T-cell (primary cell): ENCODE data around the gene SLC22A23. TPM values are rescaled to one million over a fixed set of nuclear protein-coding genes. Genes with fewer than 3 reads are reported as not detected.

Experiments
- ATAC-seq, 4 experiments: fragments of 200-7000 bp in 3 of 4; fragments of 150-1000 bp in 1 of 4; cut with Tn5 transposase; replicated peaks in 1 of 4; 1 replicate in 3 of 4; 2 replicates in 1 of 4; pipeline ENCODE4 v1.10.0; 2021; ENCODE audit warnings: moderate library complexity in 3 of 4, mild to moderate bottlenecking in 2 of 4, moderate number of reproducible peaks in 1 of 4
- CTCF ChIA-PET, 2 donors: fragments of 300-600 bp; sonication (Branson Sonifier 250); formaldehyde crosslinking; loops; one replicate each; lab custom pipeline; 2022; ENCODE audit warnings: antibody characterized with exemption in 2 of 2; lab: Charles Lee
- POLR2A ChIA-PET, 2 donors: fragments of 300-600 bp; sonication (Branson Sonifier 250); formaldehyde crosslinking; loops; one replicate each; lab custom pipeline; 2022; ENCODE audit warnings: antibody characterized with exemption in 2 of 2; lab: Charles Lee
- DNase-seq, 35 experiments: peaks; one replicate each; pipeline versions ENCODE4 v3.0.0 to v3.0.0-alpha.2; 2013 to 2023
- H3K27ac ChIP-seq: one replicate; pipeline ENCODE4 v1.5.1; 2013; ENCODE audit warnings: low read length
- H3K27me3 ChIP-seq, 2 experiments: replicated peaks in 1 of 2; 1 replicate in 1 of 2; 2 replicates in 1 of 2; pipeline versions ENCODE4 v1.6.1 to v1.7.0; 2013; ENCODE audit warnings: low read length in 1 of 2, mixed read lengths in 1 of 2; ENCODE audit not compliant: control insufficient read depth in 2 of 2, insufficient read depth in 2 of 2; ENCODE audit errors: extremely low read depth in 1 of 2
- H3K36me3 ChIP-seq, 2 donors: 1 replicate in 1 of 2; 2 replicates in 1 of 2; pipeline versions ENCODE4 v1.6.1 to v1.7.0; 2013; ENCODE audit warnings: low read length in 1 of 2; ENCODE audit not compliant: control insufficient read depth in 2 of 2, insufficient read depth in 1 of 2; ENCODE audit errors: extremely low read depth in 1 of 2
- H3K4me1 ChIP-seq, 2 experiments: 1 replicate in 1 of 2; 2 replicates in 1 of 2; pipeline versions ENCODE4 v1.6.1 to v1.7.0; 2013; ENCODE audit warnings: low read length in 2 of 2, mixed read lengths in 1 of 2; ENCODE audit not compliant: insufficient read depth in 2 of 2, control insufficient read depth in 1 of 2; ENCODE audit errors: extremely low read depth in 1 of 2
- H3K4me3 ChIP-seq, 2 donors: 1 replicate in 1 of 2; 2 replicates in 1 of 2; pipeline versions ENCODE4 v1.5.1 to v1.7.0; 2013; ENCODE audit warnings: mild to moderate bottlenecking in 2 of 2, low read length in 1 of 2, moderate library complexity in 1 of 2; ENCODE audit not compliant: control insufficient read depth in 1 of 2; ENCODE audit errors: extremely low read depth in 1 of 2
- H3K9me3 ChIP-seq: 2 replicates; pipeline ENCODE4 v1.7.0; 2013
- H3K27ac Mint-ChIP-seq, 2 donors: one replicate each; pipeline ENCODE4 v1.8.0; 2020 to 2021; ENCODE audit warnings: mild to moderate bottlenecking in 2 of 2, mixed read lengths in 2 of 2
- H3K27me3 Mint-ChIP-seq, 2 donors: one replicate each; pipeline ENCODE4 v1.8.0; 2021 to 2022; ENCODE audit warnings: mixed read lengths in 2 of 2
- H3K36me3 Mint-ChIP-seq: one replicate; pipeline ENCODE4 v1.8.0; 2021; ENCODE audit warnings: mixed read lengths
- H3K4me1 Mint-ChIP-seq, 3 donors: one replicate each; pipeline ENCODE4 v1.8.0; 2020 to 2022; ENCODE audit warnings: mixed read lengths in 3 of 3, mild to moderate bottlenecking in 1 of 3
- H3K4me3 Mint-ChIP-seq, 3 donors: one replicate each; pipeline ENCODE4 v1.8.0; 2020 to 2022; ENCODE audit warnings: mild to moderate bottlenecking in 3 of 3, mixed read lengths in 3 of 3, moderate library complexity in 3 of 3
- H3K9me3 Mint-ChIP-seq, 3 donors: one replicate each; pipeline ENCODE4 v1.8.0; 2020 to 2022; ENCODE audit warnings: mixed read lengths in 3 of 3
- whole genome bisulfite sequencing: methylation state at CpG from one replicate; pipeline ENCODE4 v1.1.5; 2013; ENCODE audit warnings: missing lambda C conversion rate; ENCODE audit not compliant: insufficient coverage; 5-methylcytosine and 5-hydroxymethylcytosine counted together
- total RNA-seq, 35 experiments: library from RNA in 6 of 35; stranded (reverse) in 6 of 35; fragments of 120-200 nt in 1 of 35; gene quantifications; one replicate each; pipeline versions ENCODE4 v1.2.1 to v1.2.4 and lab custom pipeline; 2013 to 2026

Gene SLC22A23
- total RNA-seq, 5 donors from 2014 or later (not counting 1 experiment from before 2014, with no cell fraction given): 6.2 to 14.8 (median 12.1) TPM

- H3K4me1 ChIP-seq: peaks cover 2 to 14% of the 10 kb centered on the region in 2 experiments
- H3K27ac Mint-ChIP-seq: no peak overlapping the region
- H3K27me3 ChIP-seq: no peaks in the 10 kb centered on the region
- H3K27me3 Mint-ChIP-seq: no peaks in the 10 kb centered on the region
- ChIA-PET POLR2A (interaction anchor here in 1 of 2 donors (0.6 kb wide), 1 partner anchor 255 kb away, joined by 5 read pairs; no protein-coding TSS in a partner anchor), CTCF (interaction anchor here in 1 of 2 donors (0.8 kb wide), 1 partner anchor 20 kb away, joined by 3 read pairs; no protein-coding TSS in a partner anchor)
- DNase-seq: no peak
- H3K27ac ChIP-seq: no peak overlapping the region
- H3K9me3 Mint-ChIP-seq: no peaks in the 10 kb centered on the region
- H3K4me1 Mint-ChIP-seq: peaks cover 15 to 21% (median 19%) of the 10 kb centered on the region in 3 donors
- peaks cover 12% of the 10 kb centered on the region for H3K36me3 Mint-ChIP-seq
- no peaks in the 10 kb centered on the region for H3K9me3 ChIP-seq
- WGBS: 85% methylated on average over 3 of the region's 8 CpGs
- ATAC-seq: no peak
- H3K4me3 ChIP-seq: no peak overlapping the region
- H3K4me3 Mint-ChIP-seq: no peak overlapping the region
- no peaks in the 10 kb centered on the region for H3K36me3 ChIP-seq
Observed at GRCh38 chr6:3415490-3415889, 41.4 kb downstream of the SLC22A23 start.

- Mint-ChIP-seq H3K9me3 (no peaks in the 10 kb centered on the region), H3K36me3 (peaks cover 12% of the 10 kb centered on the region), H3K4me1 (peaks cover 15 to 21% (median 19%) of the 10 kb centered on the region in 3 donors), H3K27ac (no peak overlapping the region), H3K27me3 (no peaks in the 10 kb centered on the region), H3K4me3 (no peak overlapping the region)
- Histone ChIP-seq H3K27ac (no peak overlapping the region), H3K36me3 (no peaks in the 10 kb centered on the region), H3K4me3 (no peak overlapping the region), H3K9me3 (no peaks in the 10 kb centered on the region), H3K27me3 (no peaks in the 10 kb centered on the region), H3K4me1 (peaks cover 2 to 14% of the 10 kb centered on the region in 2 experiments)
- WGBS: 76% methylated on average over 3 of the region's 5 CpGs
- POLR2A ChIA-PET: interaction anchor here (0.6 kb wide), 2 partner anchors 40 to 254 kb away, joined by 5 to 10 read pairs; no protein-coding TSS in a partner anchor
- no peak for ATAC-seq
- no peak for DNase-seq
- CTCF ChIA-PET: interaction anchor here (0.5 to 0.8 kb wide), 6 partner anchors 20 to 597 kb away, joined by 3 to 4 read pairs (median 4); no protein-coding TSS in a partner anchor
Observed at GRCh38 chr6:3415082-3415453, 41.8 kb downstream of the SLC22A23 start.

GRCh38 chr6:3414327-3415081 lies 42.3 kb downstream of the SLC22A23 start:
- Histone ChIP-seq H3K4me3 (no peak overlapping the region), H3K9me3 (no peaks in the 10 kb centered on the region), H3K27ac (no peak overlapping the region), H3K36me3 (no peaks in the 10 kb centered on the region), H3K4me1 (peaks cover 2 to 14% of the 10 kb centered on the region in 2 experiments), H3K27me3 (no peaks in the 10 kb centered on the region)
- Mint-ChIP-seq H3K4me3 (no peak overlapping the region), H3K27me3 (no peaks in the 10 kb centered on the region), H3K27ac (peak overlapping the region in 1 of 2 donors; percentile 69), H3K9me3 (no peaks in the 10 kb centered on the region), H3K36me3 (peaks cover 16% of the 10 kb centered on the region), H3K4me1 (peaks cover 15 to 21% (median 19%) of the 10 kb centered on the region in 3 donors)
- ATAC-seq: peak; percentile 38 to 77 (median 62)
- ChIA-PET POLR2A (interaction anchor here in 1 of 2 donors (0.6 kb wide), 1 partner anchor 40 kb away, joined by 10 read pairs; no protein-coding TSS in a partner anchor), CTCF (interaction anchor here (0.5 to 0.8 kb wide), 6 partner anchors 19 to 597 kb away, joined by 3 to 4 read pairs (median 4); no protein-coding TSS in a partner anchor)
- DNase-seq: peak in 21 of 35 experiments; percentile 3 to 31 (median 10)
- WGBS: 41% methylated on average over 7 of the region's 11 CpGs

- Histone ChIP-seq H3K9me3 (no peaks in the 10 kb centered on the region), H3K27me3 (no peaks in the 10 kb centered on the region), H3K4me3 (no peak overlapping the region), H3K4me1 (peaks cover 2 to 14% of the 10 kb centered on the region in 2 experiments), H3K27ac (no peak overlapping the region), H3K36me3 (no peaks in the 10 kb centered on the region)
- ATAC-seq: no peak
- Mint-ChIP-seq H3K4me3 (no peak overlapping the region), H3K27me3 (no peaks in the 10 kb centered on the region), H3K9me3 (no peaks in the 10 kb centered on the region), H3K36me3 (peaks cover 19% of the 10 kb centered on the region), H3K4me1 (peaks cover 15 to 21% (median 19%) of the 10 kb centered on the region in 3 donors), H3K27ac (no peak overlapping the region)
- DNase-seq: no peak
- WGBS: 100% methylated on average over 1 of the region's 3 CpGs
- ChIA-PET POLR2A (no interaction called here), CTCF (interaction anchor here in 1 of 2 donors (0.6 kb wide), 1 partner anchor 594 kb away, joined by 3 read pairs; no protein-coding TSS in a partner anchor)
Observed at GRCh38 chr6:3413592-3413991, 43.3 kb downstream of the SLC22A23 start.

- ChIA-PET CTCF (interaction anchor here in 1 of 2 donors (0.6 to 2.0 kb wide), 3 partner anchors 47 to 594 kb away, joined by 3 to 5 read pairs (median 4); no protein-coding TSS in a partner anchor), POLR2A (no interaction called here)
- H3K9me3 ChIP-seq: no peaks in the 10 kb centered on the region
- Mint-ChIP-seq H3K27me3 (no peaks in the 10 kb centered on the region), H3K4me1 (peaks cover 15 to 21% (median 19%) of the 10 kb centered on the region in 3 donors), H3K36me3 (peaks cover 22% of the 10 kb centered on the region), H3K4me3 (no peak overlapping the region), H3K27ac (no peak overlapping the region), H3K9me3 (no peaks in the 10 kb centered on the region)
- peaks cover 2 to 14% of the 10 kb centered on the region in 2 experiments for H3K4me1 ChIP-seq
- no peak for DNase-seq
- no peak overlapping the region for H3K27ac ChIP-seq
- no peaks in the 10 kb centered on the region for H3K36me3 ChIP-seq
- no peak for ATAC-seq
- WGBS: 64% methylated on average over 6 of the region's 8 CpGs
- no peaks in the 10 kb centered on the region for H3K27me3 ChIP-seq
- H3K4me3 ChIP-seq: no peak overlapping the region
Observed at GRCh38 chr6:3412779-3413500, 43.9 kb downstream of the SLC22A23 start.
